Left ventricle myocardium inferior (tissue), 1 donor: Measurements from ENCODE around the gene IL20. TPM values are rescaled to one million over a fixed set of nuclear protein-coding genes. Genes with fewer than 3 reads are reported as not detected.

Experiments
- DNase-seq: peaks from one replicate; pipeline ENCODE4 v3.0.0-alpha.2; 2020
- H3K27ac ChIP-seq: fragments of 200-600 bp; replicated peaks from 2 replicates; pipeline ENCODE4 v1.8.0; 2021
- H3K27me3 ChIP-seq: fragments of 200-600 bp; 2 replicates; pipeline ENCODE4 v1.8.0; 2021; ENCODE audit warnings: low read depth
- H3K36me3 ChIP-seq: fragments of 200-600 bp; 2 replicates; pipeline ENCODE4 v1.8.0; 2021
- H3K4me1 ChIP-seq: fragments of 200-600 bp; 2 replicates; pipeline ENCODE4 v1.8.0; 2021
- H3K4me3 ChIP-seq: fragments of 200-600 bp; 2 replicates; pipeline ENCODE4 v1.8.0; 2021; ENCODE audit warnings: mild to moderate bottlenecking, moderate library complexity
- H3K9me3 ChIP-seq: fragments of 200-600 bp; replicated peaks from 2 replicates; pipeline ENCODE4 v1.8.0; 2021
- CTCF ChIP-seq: fragments of 200-600 bp; IDR thresholded peaks from 2 replicates; pipeline ENCODE4 v1.8.0; 2021; ENCODE audit warnings: antibody characterized with exemption, mild to moderate bottlenecking, borderline replicate concordance
- intact Hi-C: fragments of 100-400 bp; cut with micrococcal nuclease; formaldehyde crosslinking; loops from one replicate; pipeline ENCODE4 v1.11.0; 2022
- total RNA-seq: library from RNA; stranded (reverse); fragmentation: NEBNext Ultra II Directional; extraction: Animal tissue kit (Norgen Biotek cat#: 25700); gene quantifications from one replicate; pipeline ENCODE4 v1.2.1, GENCODE V29; 2021
- donor health status: DM: no; HTN: yes; CAD: no; lungs with severe emphysema.

IL20 gene
- total RNA-seq, 1 donor from 2014 or later = not detected

GRCh38 chr1:206835186-206835585 lies 30.2 kb upstream of the IL20 start:
- no peak for DNase-seq
- peaks cover 51% of the 10 kb centered on the region for H3K27me3 ChIP-seq
- intact Hi-C loops = no loop called here
- H3K27ac ChIP-seq = no peak overlapping the region
- no peaks in the 10 kb centered on the region for H3K4me1 ChIP-seq
- TF ChIP-seq CTCF = no peak
- H3K4me3 ChIP-seq = no peak overlapping the region
- no peaks in the 10 kb centered on the region for H3K36me3 ChIP-seq
- H3K9me3 ChIP-seq = no peaks in the 10 kb centered on the region

- Histone ChIP-seq H3K36me3 (no peaks in the 10 kb centered on the region), H3K4me3 (no peak overlapping the region), H3K27me3 (peaks cover 46% of the 10 kb centered on the region), H3K4me1 (no peaks in the 10 kb centered on the region), H3K9me3 (no peaks in the 10 kb centered on the region), H3K27ac (no peak overlapping the region)
- no peak for TF ChIP-seq CTCF
- DNase-seq = no peak
- intact Hi-C loops = no loop called here
Observed at GRCh38 chr1:206836111-206836510, 29.3 kb upstream of the IL20 start.

- no peak for DNase-seq
- Histone ChIP-seq H3K4me3 (no peak overlapping the region), H3K4me1 (no peaks in the 10 kb centered on the region), H3K9me3 (no peaks in the 10 kb centered on the region), H3K27ac (no peak overlapping the region), H3K27me3 (peaks cover 45% of the 10 kb centered on the region), H3K36me3 (no peaks in the 10 kb centered on the region)
- no peak for TF ChIP-seq CTCF
- intact Hi-C loops = no loop called here
Observed at GRCh38 chr1:206839006-206839560, 26.3 kb upstream of the IL20 start.

- intact Hi-C loops = no loop called here
- H3K36me3 ChIP-seq = no peaks in the 10 kb centered on the region
- no peak for TF ChIP-seq CTCF
- H3K27me3 ChIP-seq = peaks cover 38% of the 10 kb centered on the region
- no peak overlapping the region for H3K4me3 ChIP-seq
- no peaks in the 10 kb centered on the region for H3K9me3 ChIP-seq
- DNase-seq = no peak
- no peaks in the 10 kb centered on the region for H3K4me1 ChIP-seq
- no peak overlapping the region for H3K27ac ChIP-seq
Observed at GRCh38 chr1:206839857-206840256, 25.6 kb upstream of the IL20 start.

- Histone ChIP-seq H3K4me3 (no peak overlapping the region), H3K27ac (no peak overlapping the region), H3K36me3 (no peaks in the 10 kb centered on the region), H3K9me3 (no peaks in the 10 kb centered on the region), H3K4me1 (no peaks in the 10 kb centered on the region), H3K27me3 (peaks cover 19% of the 10 kb centered on the region)
- no peak for TF ChIP-seq CTCF
- intact Hi-C loops = no loop called here
- DNase-seq = no peak
Observed at GRCh38 chr1:206841609-206842323, 23.7 kb upstream of the IL20 start.
